KG1 (cell line): ENCODE results near the gene BUB1.
"Not testable (repeated sequence)": the region's sequence is repeated elsewhere in the genome, so short reads cannot be mapped to it uniquely, and the experiment has no call there.

ENCODE experiments used
- DNase-seq: peaks from one replicate; lab custom pipeline; 2025; lab: John Stamatoyannopoulos, UW

Gene BUB1

GRCh38 chr2:110690083-110690965 lies 12.5 kb upstream of the BUB1 start:
- DNase-seq, result no peak

GRCh38 chr2:110688594-110689091 lies 10.8 kb upstream of the BUB1 start:
- no peak for DNase-seq

- DNase-seq, result not testable (repeated sequence)
These were observed 10.1 kb upstream of the BUB1 start for GRCh38 chr2:110687775-110688484.

GRCh38 chr2:110682872-110683271 lies 5.0 kb upstream of the BUB1 start:
- DNase-seq, result no peak

GRCh38 chr2:110682267-110682666 lies 4.4 kb upstream of the BUB1 start:
- no peak for DNase-seq

- DNase-seq, result no peak
These were observed 2.8 kb upstream of the BUB1 start for GRCh38 chr2:110680709-110681108.

- DNase-seq, result no peak
These were observed 2.0 kb upstream of the BUB1 start for GRCh38 chr2:110679865-110680264.

- DNase-seq, result peak; percentile 19
These were observed 1.5 kb upstream of the BUB1 start for GRCh38 chr2:110679337-110679707.

GRCh38 chr2:110678457-110679336 lies 834 bp upstream of the BUB1 start:
- DNase-seq, result peak; percentile 33

GRCh38 chr2:110677080-110677479 lies 783 bp downstream of the BUB1 start:
- no peak for DNase-seq

- DNase-seq, result no peak
These were observed 2.2 kb downstream of the BUB1 start for GRCh38 chr2:110675679-110676078.

- DNase-seq, result peak; percentile 13
These were observed 3.0 kb downstream of the BUB1 start for GRCh38 chr2:110674620-110675555.

- no peak for DNase-seq
These were observed 4.7 kb downstream of the BUB1 start for GRCh38 chr2:110673201-110673600.

GRCh38 chr2:110670826-110671225 lies 7.0 kb downstream of the BUB1 start:
- no peak for DNase-seq

GRCh38 chr2:110669079-110669478 lies 8.8 kb downstream of the BUB1 start:
- DNase-seq, result no peak

- DNase-seq, result no peak
These were observed 10.8 kb downstream of the BUB1 start for GRCh38 chr2:110667071-110667470.

GRCh38 chr2:110664135-110664534 lies 13.7 kb downstream of the BUB1 start:
- DNase-seq, result no peak

- no peak for DNase-seq
These were observed 15.3 kb downstream of the BUB1 start for GRCh38 chr2:110662560-110662959.

GRCh38 chr2:110660558-110660957 lies 17.3 kb downstream of the BUB1 start:
- DNase-seq, result no peak

GRCh38 chr2:110659248-110659647 lies 18.6 kb downstream of the BUB1 start:
- DNase-seq, result no peak

- no peak for DNase-seq
These were observed 20.0 kb downstream of the BUB1 start for GRCh38 chr2:110657724-110658305.
